HL-60 (cell line): ENCODE results near the gene PROCA1.
A peak's percentile ranks its signal among the peaks of the same experiment; 100 is the strongest.

Experiments used
- GABPA ChIP-seq: IDR thresholded peaks from 2 replicates; pipeline ENCODE4 v1.6.1; 2012; ENCODE audit warnings: low read depth
- POLR2AphosphoS5 ChIP-seq: IDR thresholded peaks from 2 replicates; pipeline ENCODE4 v1.6.1; 2012; ENCODE audit warnings: low read depth
- SPI1 ChIP-seq: IDR thresholded peaks from 2 replicates; pipeline ENCODE4 v1.6.1; 2012; ENCODE audit warnings: low read depth, mild to moderate bottlenecking, borderline replicate concordance
- TF ChIP-seq, protein P1 (sequence below): IDR thresholded peaks from one replicate; pipeline ENCODE4 v1.5.1; 2011; ENCODE audit warnings: low read length, control low read depth, inconsistent platforms; ENCODE audit not compliant: insufficient read depth
- TF ChIP-seq, protein P2 (sequence below): IDR thresholded peaks from 2 replicates; pipeline ENCODE4 v1.6.1; 2012; ENCODE audit warnings: low read depth; ENCODE audit not compliant: insufficient replicate concordance

DNA sequence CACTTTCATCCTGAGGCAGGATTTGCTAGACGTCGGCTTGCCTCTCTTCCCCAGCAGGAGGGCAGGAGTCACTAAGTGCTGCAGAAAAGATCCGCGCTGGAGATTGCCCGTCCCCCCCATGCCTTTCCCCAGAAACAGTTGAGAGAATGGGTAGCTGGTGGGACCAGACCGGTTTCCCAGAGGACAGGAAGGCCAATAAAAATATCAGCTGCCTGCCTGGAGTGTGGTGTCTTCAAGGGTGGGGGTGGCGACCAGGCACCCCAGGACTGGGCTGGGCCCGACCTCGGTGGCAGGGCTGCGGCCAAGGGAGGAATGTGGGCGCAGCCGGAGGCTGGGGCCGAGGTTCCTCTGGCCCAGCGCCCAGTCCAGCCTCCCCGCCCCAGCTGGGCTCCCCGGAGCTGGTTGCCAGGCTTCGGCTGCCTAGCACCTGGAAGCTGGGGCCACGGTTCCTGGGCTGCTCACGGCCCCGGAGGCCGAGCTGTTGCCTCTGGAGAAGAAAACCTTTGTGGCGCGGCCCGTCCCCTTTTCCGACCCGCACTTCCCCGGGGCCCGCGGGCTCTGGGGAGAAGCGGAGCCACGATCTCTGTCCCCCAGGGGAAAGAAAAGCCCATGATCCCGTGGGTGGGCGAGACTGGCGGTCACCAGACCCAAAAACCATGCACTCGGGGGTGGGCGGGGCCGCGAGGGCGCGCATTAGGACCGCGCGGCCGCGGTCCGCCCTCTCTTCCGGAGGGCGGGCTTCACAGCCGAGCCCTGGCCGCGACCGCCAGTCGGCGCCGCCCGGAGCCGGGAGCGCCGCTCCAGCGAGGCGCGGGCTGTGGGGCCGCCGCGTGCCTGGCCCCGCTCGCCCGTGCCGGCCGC is 31.8 kb upstream of the PROCA1 start, which contains the start of gene TRAF4:
- TF ChIP-seq, protein P1, sequence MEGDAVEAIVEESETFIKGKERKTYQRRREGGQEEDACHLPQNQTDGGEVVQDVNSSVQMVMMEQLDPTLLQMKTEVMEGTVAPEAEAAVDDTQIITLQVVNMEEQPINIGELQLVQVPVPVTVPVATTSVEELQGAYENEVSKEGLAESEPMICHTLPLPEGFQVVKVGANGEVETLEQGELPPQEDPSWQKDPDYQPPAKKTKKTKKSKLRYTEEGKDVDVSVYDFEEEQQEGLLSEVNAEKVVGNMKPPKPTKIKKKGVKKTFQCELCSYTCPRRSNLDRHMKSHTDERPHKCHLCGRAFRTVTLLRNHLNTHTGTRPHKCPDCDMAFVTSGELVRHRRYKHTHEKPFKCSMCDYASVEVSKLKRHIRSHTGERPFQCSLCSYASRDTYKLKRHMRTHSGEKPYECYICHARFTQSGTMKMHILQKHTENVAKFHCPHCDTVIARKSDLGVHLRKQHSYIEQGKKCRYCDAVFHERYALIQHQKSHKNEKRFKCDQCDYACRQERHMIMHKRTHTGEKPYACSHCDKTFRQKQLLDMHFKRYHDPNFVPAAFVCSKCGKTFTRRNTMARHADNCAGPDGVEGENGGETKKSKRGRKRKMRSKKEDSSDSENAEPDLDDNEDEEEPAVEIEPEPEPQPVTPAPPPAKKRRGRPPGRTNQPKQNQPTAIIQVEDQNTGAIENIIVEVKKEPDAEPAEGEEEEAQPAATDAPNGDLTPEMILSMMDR = no peak
- TF ChIP-seq POLR2AphosphoS5 (peak; percentile 13; the same call in 1 of the 2 replicates), GABPA (no peak), SPI1 (no peak)
- TF ChIP-seq, protein P2, sequence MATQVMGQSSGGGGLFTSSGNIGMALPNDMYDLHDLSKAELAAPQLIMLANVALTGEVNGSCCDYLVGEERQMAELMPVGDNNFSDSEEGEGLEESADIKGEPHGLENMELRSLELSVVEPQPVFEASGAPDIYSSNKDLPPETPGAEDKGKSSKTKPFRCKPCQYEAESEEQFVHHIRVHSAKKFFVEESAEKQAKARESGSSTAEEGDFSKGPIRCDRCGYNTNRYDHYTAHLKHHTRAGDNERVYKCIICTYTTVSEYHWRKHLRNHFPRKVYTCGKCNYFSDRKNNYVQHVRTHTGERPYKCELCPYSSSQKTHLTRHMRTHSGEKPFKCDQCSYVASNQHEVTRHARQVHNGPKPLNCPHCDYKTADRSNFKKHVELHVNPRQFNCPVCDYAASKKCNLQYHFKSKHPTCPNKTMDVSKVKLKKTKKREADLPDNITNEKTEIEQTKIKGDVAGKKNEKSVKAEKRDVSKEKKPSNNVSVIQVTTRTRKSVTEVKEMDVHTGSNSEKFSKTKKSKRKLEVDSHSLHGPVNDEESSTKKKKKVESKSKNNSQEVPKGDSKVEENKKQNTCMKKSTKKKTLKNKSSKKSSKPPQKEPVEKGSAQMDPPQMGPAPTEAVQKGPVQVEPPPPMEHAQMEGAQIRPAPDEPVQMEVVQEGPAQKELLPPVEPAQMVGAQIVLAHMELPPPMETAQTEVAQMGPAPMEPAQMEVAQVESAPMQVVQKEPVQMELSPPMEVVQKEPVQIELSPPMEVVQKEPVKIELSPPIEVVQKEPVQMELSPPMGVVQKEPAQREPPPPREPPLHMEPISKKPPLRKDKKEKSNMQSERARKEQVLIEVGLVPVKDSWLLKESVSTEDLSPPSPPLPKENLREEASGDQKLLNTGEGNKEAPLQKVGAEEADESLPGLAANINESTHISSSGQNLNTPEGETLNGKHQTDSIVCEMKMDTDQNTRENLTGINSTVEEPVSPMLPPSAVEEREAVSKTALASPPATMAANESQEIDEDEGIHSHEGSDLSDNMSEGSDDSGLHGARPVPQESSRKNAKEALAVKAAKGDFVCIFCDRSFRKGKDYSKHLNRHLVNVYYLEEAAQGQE = no peak
